ENCODE results near the gene CRISP2.

GRCh38 chr6:49653438-49653837 is 59.9 kb downstream of the CRISP2 start:
- TF ChIP-seq TCF12 (IDR thresholded peaks at IDR 0.05; ENCODE audit: low read depth), result no peak
- no peak for TF ChIP-seq EP300 (IDR thresholded peaks at IDR 0.05; ENCODE audit: borderline replicate concordance)
- no peak for TF ChIP-seq TAF1 (IDR thresholded peaks at IDR 0.05; ENCODE audit: low read depth)
- TF ChIP-seq YY1 (IDR thresholded peaks at IDR 0.05; ENCODE audit: low read depth), result no peak
- no peak for TF ChIP-seq MAX (IDR thresholded peaks at IDR 0.05)

Measured in Ishikawa (cell line).